Prostate gland (tissue), 2 donors: ENCODE data around the gene TCF7L1. TPM values are rescaled to one million over a fixed set of nuclear protein-coding genes. Genes with fewer than 3 reads are reported as not detected.
A peak's percentile ranks its signal among the peaks of the same experiment; 100 is the strongest.

Experiments
- DNase-seq: peaks from one replicate; pipeline ENCODE4 v3.0.0-alpha.2; 2019; ENCODE audit warnings: low spot score
- H3K27ac ChIP-seq, 2 donors: fragments of 200-600 bp; sonication (generic); 2 replicates each; pipeline ENCODE4 v1.5.1; 2017 to 2019
- H3K27me3 ChIP-seq: fragments of 200-600 bp; sonication (generic); replicated peaks from 2 replicates; pipeline ENCODE4 v1.5.1; 2019; ENCODE audit not compliant: insufficient read depth
- H3K36me3 ChIP-seq, 2 donors: fragments of 200-600 bp; sonication (generic); 1 replicate in 1 of 2; 2 replicates in 1 of 2; pipeline versions ENCODE4 v1.5.1 to v1.8.1; 2017 to 2019
- H3K4me1 ChIP-seq: fragments of 200-600 bp; sonication (generic); replicated peaks from 2 replicates; pipeline ENCODE4 v1.5.1; 2019
- H3K4me3 ChIP-seq, 2 donors: fragments of 200-600 bp; sonication (generic); 2 replicates each; pipeline ENCODE4 v1.5.1; 2017 to 2019
- H3K9me3 ChIP-seq: fragments of 200-600 bp; sonication (generic); 2 replicates; pipeline ENCODE4 v1.5.1; 2017
- CTCF ChIP-seq, 4 experiments: fragments of 200-600 bp in 2 of 4; fragments of 450-650 bp in 2 of 4; sonication (generic) in 2 of 4; IDR thresholded peaks; 1 replicate in 3 of 4; 2 replicates in 1 of 4; pipeline ENCODE4 v1.5.1; 2016 to 2019; ENCODE audit warnings: antibody characterized with exemption in 4 of 4, mild to moderate bottlenecking in 2 of 4, moderate library complexity in 2 of 4
- POLR2A ChIP-seq: fragments of 450-650 bp; IDR thresholded peaks from one replicate; pipeline ENCODE4 v1.6.1; 2016; ENCODE audit warnings: antibody characterized with exemption, mild to moderate bottlenecking
- POLR2AphosphoS5 ChIP-seq: sonication (generic); formaldehyde crosslinking; IDR thresholded peaks from one replicate; pipeline ENCODE4 v1.6.1; 2017; ENCODE audit warnings: antibody characterized with exemption
- WGBS: methylation state at CpG from one replicate; pipeline ENCODE4 v1.1.5; 2018; 5-methylcytosine and 5-hydroxymethylcytosine counted together
- intact Hi-C: fragments of 100-400 bp; cut with DNase I; formaldehyde crosslinking; loops from one replicate; pipeline ENCODE4 v1.14.2; 2022
- total RNA-seq, 2 donors: library from RNA; depleted of rRNA; stranded (reverse); fragments of >200 nt; gene quantifications; one replicate each; pipeline ENCODE4 v1.1.0, GENCODE V29; 2016

The TCF7L1 gene
- total RNA-seq, 2 donors from 2014 or later, result 2.6 to 7.0 TPM

DNA sequence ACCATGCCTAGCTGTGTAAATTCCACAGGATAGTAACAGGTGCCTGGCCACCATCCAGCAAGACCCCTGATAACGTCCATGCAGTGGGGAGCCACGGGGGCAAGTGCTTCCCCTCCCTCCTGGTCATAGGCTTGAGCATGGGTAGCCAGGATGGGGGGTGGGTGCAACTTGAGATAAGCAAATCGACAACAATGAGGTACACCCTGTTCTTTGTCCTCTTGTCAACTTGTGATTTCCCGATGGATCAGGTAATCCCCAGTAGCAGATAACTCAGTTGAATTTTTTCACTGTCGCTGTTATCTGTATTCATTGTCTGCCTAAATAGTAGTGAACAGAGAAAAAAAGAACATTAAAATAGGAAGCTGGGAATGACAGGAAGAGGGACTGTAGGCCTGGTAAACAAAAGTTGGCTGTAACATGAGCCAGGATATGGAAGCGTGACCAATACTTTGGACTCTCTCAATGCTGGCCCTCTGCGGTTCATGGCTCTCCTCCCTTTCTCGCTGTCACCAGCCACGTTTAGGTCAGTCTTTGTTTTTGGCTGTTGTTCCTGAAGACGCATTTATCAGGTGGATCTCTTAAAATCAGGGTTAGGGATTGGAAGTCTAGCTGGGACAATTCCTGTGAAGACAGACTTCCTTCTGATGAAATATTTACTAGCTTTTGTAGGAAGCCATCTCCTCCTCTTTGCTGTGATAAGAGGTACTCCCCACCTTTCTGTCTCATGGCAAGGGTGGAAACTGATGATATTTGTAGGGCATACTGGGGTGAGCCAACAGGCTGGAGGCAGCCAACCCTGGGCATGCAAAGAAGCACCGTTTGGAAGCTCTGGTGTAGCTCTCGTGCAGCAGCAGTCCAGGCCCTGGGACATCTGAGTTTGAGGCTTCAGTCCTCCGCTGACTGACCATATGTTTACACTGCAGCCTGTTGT, 42.4 kb downstream of the TCF7L1 start:
- intact Hi-C loops, result no loop called here
- H3K4me3 ChIP-seq, result no peak overlapping the region
- H3K36me3 ChIP-seq, result no peaks in the 10 kb centered on the region
- H3K4me1 ChIP-seq, result no peaks in the 10 kb centered on the region
- no peak for TF ChIP-seq POLR2A
- peak; percentile 44 for TF ChIP-seq POLR2AphosphoS5
- TF ChIP-seq CTCF (IDR thresholded peaks at IDR 0.05), result no peak
- DNase-seq, result peak; percentile 15
- no peaks in the 10 kb centered on the region for H3K27me3 ChIP-seq
- no peaks in the 10 kb centered on the region for H3K9me3 ChIP-seq
- WGBS, result 29% methylated on average over 13 of the region's 13 CpGs
- no peak overlapping the region for H3K27ac ChIP-seq

- H3K27ac ChIP-seq, result no peak overlapping the region
- no peak for TF ChIP-seq POLR2AphosphoS5
- no peak for TF ChIP-seq CTCF (IDR thresholded peaks at IDR 0.05)
- no peak for TF ChIP-seq POLR2A
- no peaks in the 10 kb centered on the region for H3K27me3 ChIP-seq
- H3K4me1 ChIP-seq, result no peaks in the 10 kb centered on the region
- no peak for DNase-seq
- no peaks in the 10 kb centered on the region for H3K36me3 ChIP-seq
- H3K4me3 ChIP-seq, result no peak overlapping the region
- 97% methylated on average over 7 of the region's 7 CpGs for WGBS
- intact Hi-C loops, result no loop called here
- H3K9me3 ChIP-seq, result no peaks in the 10 kb centered on the region
Measured at GRCh38 chr2:85177031-85177824, 44.0 kb downstream of the TCF7L1 start.

DNA sequence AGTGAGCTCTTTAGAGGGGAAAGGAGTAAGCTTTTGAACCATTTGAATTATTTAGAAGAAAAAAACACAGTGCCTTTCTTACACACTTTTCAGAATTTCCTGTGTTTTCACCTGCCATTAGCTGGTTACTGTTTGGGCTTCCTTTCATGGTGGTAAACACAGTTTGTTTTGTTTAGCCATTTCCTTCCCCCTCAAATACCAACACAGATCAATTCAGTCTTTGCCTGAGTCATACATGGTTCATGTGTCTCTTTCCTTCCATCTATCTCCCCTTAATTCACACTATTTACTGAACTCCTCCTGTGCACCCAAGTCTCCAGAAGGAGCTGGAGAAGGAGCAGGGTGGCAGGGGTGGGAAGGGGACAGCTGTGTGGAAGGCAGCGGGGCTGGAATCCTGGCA, 45.0 kb downstream of the TCF7L1 start:
- Histone ChIP-seq H3K9me3 (no peaks in the 10 kb centered on the region), H3K27ac (no peak overlapping the region), H3K4me3 (no peak overlapping the region), H3K27me3 (no peaks in the 10 kb centered on the region), H3K36me3 (no peaks in the 10 kb centered on the region), H3K4me1 (no peaks in the 10 kb centered on the region)
- intact Hi-C loops, result no loop called here
- 100% methylated on average over 1 of the region's 1 CpG for WGBS
- DNase-seq, result no peak
- no peak for TF ChIP-seq POLR2A
- no peak for TF ChIP-seq CTCF (IDR thresholded peaks at IDR 0.05)
- no peak for TF ChIP-seq POLR2AphosphoS5

- Histone ChIP-seq H3K36me3 (no peaks in the 10 kb centered on the region), H3K4me3 (no peak overlapping the region), H3K27me3 (no peaks in the 10 kb centered on the region), H3K9me3 (no peaks in the 10 kb centered on the region), H3K27ac (no peak overlapping the region), H3K4me1 (no peaks in the 10 kb centered on the region)
- intact Hi-C loops, result no loop called here
- TF ChIP-seq CTCF (IDR thresholded peaks at IDR 0.05) (no peak), POLR2A (no peak), POLR2AphosphoS5 (no peak)
- DNase-seq, result no peak
- WGBS, result 84% methylated on average over 5 of the region's 5 CpGs
Measured at GRCh38 chr2:85178980-85179411, 45.8 kb downstream of the TCF7L1 start.
